Kidney glomerular epithelial cell (primary cell): Measurements from ENCODE around the gene AHCYL1.
"Not testable (repeated sequence)": the region's sequence is repeated elsewhere in the genome, so short reads cannot be mapped to it uniquely, and the experiment has no call there.

ENCODE experiments used
- DNase-seq: peaks from one replicate; lab custom pipeline; 2025; lab: John Stamatoyannopoulos, UW

The AHCYL1 gene

GRCh38 chr1:109984456-109985246 is at the start of gene AHCYL1:
TSS of gene AHCYL1 (plus strand) at chr1:109984765. CDS start at chr1:109985053, 288 bp downstream.
- peak; percentile 96 for DNase-seq

GRCh38 chr1:109935451-109935900 is 49.1 kb upstream of the AHCYL1 start:
- no peak for DNase-seq

GRCh38 chr1:109937738-109938137 is 46.8 kb upstream of the AHCYL1 start:
- DNase-seq = no peak

- DNase-seq = no peak
Measured at GRCh38 chr1:109938556-109938955, 46.0 kb upstream of the AHCYL1 start.

- no peak for DNase-seq
Measured at GRCh38 chr1:109942434-109942833, 42.1 kb upstream of the AHCYL1 start.

GRCh38 chr1:109944541-109944940 is 40.0 kb upstream of the AHCYL1 start:
- DNase-seq = no peak

GRCh38 chr1:109946511-109946910 is 38.1 kb upstream of the AHCYL1 start:
- DNase-seq = no peak

GRCh38 chr1:109947582-109948284 is 36.8 kb upstream of the AHCYL1 start:
- no peak for DNase-seq

- DNase-seq = no peak
Measured at GRCh38 chr1:109948285-109948630, 36.3 kb upstream of the AHCYL1 start.

- DNase-seq = no peak
Measured at GRCh38 chr1:109950038-109950437, 34.5 kb upstream of the AHCYL1 start.

- DNase-seq = no peak
Measured at GRCh38 chr1:109950509-109950908, 34.1 kb upstream of the AHCYL1 start.

- not testable (repeated sequence) for DNase-seq
Measured at GRCh38 chr1:109951501-109951900, 33.1 kb upstream of the AHCYL1 start.

GRCh38 chr1:109954041-109954512 is 30.5 kb upstream of the AHCYL1 start:
- DNase-seq = no peak

- no peak for DNase-seq
Measured at GRCh38 chr1:109959632-109959973, 25.0 kb upstream of the AHCYL1 start.

GRCh38 chr1:109959974-109960744 is 24.4 kb upstream of the AHCYL1 start:
- peak; percentile 65 for DNase-seq

- DNase-seq = no peak
Measured at GRCh38 chr1:109960745-109961094, 23.8 kb upstream of the AHCYL1 start.

GRCh38 chr1:109963864-109964263 is 20.7 kb upstream of the AHCYL1 start:
- no peak for DNase-seq

GRCh38 chr1:109969146-109969829 is 15.3 kb upstream of the AHCYL1 start:
- DNase-seq = no peak

- no peak for DNase-seq
Measured at GRCh38 chr1:109969907-109970306, 14.7 kb upstream of the AHCYL1 start.

- DNase-seq = no peak
Measured at GRCh38 chr1:109971559-109971958, 13.0 kb upstream of the AHCYL1 start.

- no peak for DNase-seq
Measured at GRCh38 chr1:109974191-109974590, 10.4 kb upstream of the AHCYL1 start.

- DNase-seq = peak; percentile 71
Measured at GRCh38 chr1:109975718-109976117, 8.8 kb upstream of the AHCYL1 start.
